ENCODE data around the gene COQ5.
A peak's percentile ranks its signal among the peaks of the same experiment; 100 is the strongest.

COQ5 gene

DNA sequence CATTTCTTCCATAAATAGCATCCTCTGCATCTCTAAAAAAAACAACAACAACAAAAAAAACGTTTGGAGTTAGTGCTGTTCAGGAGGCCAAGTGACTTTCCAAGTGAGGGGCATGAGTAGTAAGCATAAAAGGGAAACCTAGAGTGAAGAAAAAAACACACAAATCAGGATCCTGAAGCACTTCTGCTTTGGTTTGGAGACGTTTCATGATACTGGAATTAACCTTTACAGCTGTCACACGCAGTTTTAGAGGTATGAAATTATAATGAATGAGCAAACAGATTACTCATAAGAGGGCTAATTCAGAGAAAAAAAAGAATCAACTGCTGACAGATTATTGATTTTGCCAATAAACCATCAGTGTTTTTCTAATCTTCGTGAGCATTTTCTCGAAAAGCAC lies 63.2 kb downstream of the COQ5 start:
- peak overlapping the region; percentile 38 for H3K9ac ChIP-seq (ENCODE audit: low read length)
- peaks cover 57% of the 10 kb centered on the region for H3K36me3 ChIP-seq (ENCODE audit: control insufficient read depth, insufficient read depth, low read length, severe bottlenecking)
- no peaks in the 10 kb centered on the region for H3K27me3 ChIP-seq (replicated peaks; ENCODE audit: control insufficient read depth, insufficient read depth, low read length)
- peaks cover 25% of the 10 kb centered on the region for H3K4me1 ChIP-seq (ENCODE audit: control insufficient read depth, insufficient read depth, low read length)
- H3K9me3 ChIP-seq (ENCODE audit: control insufficient read depth, low read length), result no peaks in the 10 kb centered on the region
- DNase-seq (ENCODE audit: low read depth), result no peak
- H3K4me3 ChIP-seq (ENCODE audit: low read length), result no peak overlapping the region

DNA sequence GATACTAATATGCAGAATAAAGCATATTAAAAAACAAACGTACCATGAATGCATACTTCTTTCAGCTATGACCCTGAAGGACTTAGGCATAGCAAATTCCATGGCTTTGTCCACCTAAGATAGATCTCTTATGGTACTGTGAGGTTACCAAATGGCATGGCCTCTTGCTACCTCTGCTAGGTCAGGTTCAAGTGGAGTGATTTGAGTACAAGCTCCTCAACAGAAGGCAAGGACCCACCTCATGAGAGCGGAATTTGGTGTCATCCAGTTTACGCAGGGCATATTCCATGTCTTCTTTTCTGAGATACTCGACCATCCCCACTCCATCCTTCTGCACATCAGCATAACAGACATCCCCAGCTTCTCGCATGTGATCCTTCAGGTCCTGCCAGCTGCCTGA lies 65.2 kb downstream of the COQ5 start:
- Histone ChIP-seq H3K27me3 (replicated peaks; ENCODE audit: control insufficient read depth, insufficient read depth, low read length) (no peaks in the 10 kb centered on the region), H3K4me3 (ENCODE audit: low read length) (no peak overlapping the region), H3K36me3 (ENCODE audit: control insufficient read depth, insufficient read depth, low read length, severe bottlenecking) (peaks cover 73% of the 10 kb centered on the region), H3K9me3 (ENCODE audit: control insufficient read depth, low read length) (no peaks in the 10 kb centered on the region), H3K9ac (ENCODE audit: low read length) (no peak overlapping the region), H3K4me1 (ENCODE audit: control insufficient read depth, insufficient read depth, low read length) (peaks cover 21% of the 10 kb centered on the region)
- DNase-seq (ENCODE audit: low read depth), result no peak

DNA sequence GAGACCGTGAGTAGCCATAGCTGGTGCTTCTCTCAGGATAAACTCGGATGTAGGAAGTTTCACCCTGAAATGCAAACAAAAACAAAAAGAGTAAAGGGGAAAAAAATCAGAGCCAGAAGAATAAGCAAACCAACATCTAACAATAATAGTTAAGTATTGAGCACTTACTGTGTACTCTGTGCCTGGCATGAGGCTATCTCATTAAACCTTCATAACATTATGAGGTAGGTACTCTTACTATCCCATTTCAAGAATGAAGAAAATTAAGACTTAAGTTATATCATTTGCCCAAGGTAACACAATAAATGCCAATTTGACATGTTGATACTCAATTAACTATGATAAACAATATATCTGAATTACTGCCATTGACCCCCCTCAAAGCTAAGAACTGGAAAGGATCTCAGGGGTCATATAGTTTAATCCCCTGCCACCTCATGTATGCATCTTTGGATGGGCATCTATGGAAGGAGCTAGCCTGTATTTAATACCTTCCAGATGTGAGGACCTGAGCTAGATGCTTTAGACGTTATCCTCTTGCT lies 66.8 kb downstream of the COQ5 start:
- Histone ChIP-seq H3K4me3 (ENCODE audit: low read length) (no peak overlapping the region), H3K36me3 (ENCODE audit: control insufficient read depth, insufficient read depth, low read length, severe bottlenecking) (peaks cover 86% of the 10 kb centered on the region), H3K27me3 (replicated peaks; ENCODE audit: control insufficient read depth, insufficient read depth, low read length) (no peaks in the 10 kb centered on the region), H3K9ac (ENCODE audit: low read length) (no peak overlapping the region), H3K9me3 (ENCODE audit: control insufficient read depth, low read length) (no peaks in the 10 kb centered on the region), H3K4me1 (ENCODE audit: control insufficient read depth, insufficient read depth, low read length) (peaks cover 12% of the 10 kb centered on the region)
- no peak for DNase-seq (ENCODE audit: low read depth)

GRCh38 chr12:120460157-120460556 lies 68.8 kb downstream of the COQ5 start:
- Histone ChIP-seq H3K4me3 (ENCODE audit: low read length) (no peak overlapping the region), H3K4me1 (ENCODE audit: control insufficient read depth, insufficient read depth, low read length) (no peaks in the 10 kb centered on the region), H3K9ac (ENCODE audit: low read length) (no peak overlapping the region), H3K27me3 (replicated peaks; ENCODE audit: control insufficient read depth, insufficient read depth, low read length) (no peaks in the 10 kb centered on the region), H3K9me3 (ENCODE audit: control insufficient read depth, low read length) (no peaks in the 10 kb centered on the region), H3K36me3 (ENCODE audit: control insufficient read depth, insufficient read depth, low read length, severe bottlenecking) (peaks cover 87% of the 10 kb centered on the region)
- DNase-seq (ENCODE audit: low read depth), result no peak

GRCh38 chr12:120457133-120457532 lies 71.8 kb downstream of the COQ5 start:
- no peak for DNase-seq (ENCODE audit: low read depth)

GRCh38 chr12:120455302-120455701 lies 73.7 kb downstream of the COQ5 start:
- Histone ChIP-seq H3K9me3 (ENCODE audit: control insufficient read depth, low read length) (no peaks in the 10 kb centered on the region), H3K4me3 (ENCODE audit: low read length) (no peak overlapping the region), H3K27me3 (replicated peaks; ENCODE audit: control insufficient read depth, insufficient read depth, low read length) (no peaks in the 10 kb centered on the region), H3K36me3 (ENCODE audit: control insufficient read depth, insufficient read depth, low read length, severe bottlenecking) (peaks cover 65% of the 10 kb centered on the region), H3K9ac (ENCODE audit: low read length) (no peak overlapping the region), H3K4me1 (ENCODE audit: control insufficient read depth, insufficient read depth, low read length) (no peaks in the 10 kb centered on the region)
- DNase-seq (ENCODE audit: low read depth), result no peak

More at GRCh38 chr12:120457133-120457532, 71.8 kb downstream of the COQ5 start:
- H3K36me3 ChIP-seq (ENCODE audit: control insufficient read depth, insufficient read depth, low read length, severe bottlenecking), result peaks cover 75% of the 10 kb centered on the region
- H3K9me3 ChIP-seq (ENCODE audit: control insufficient read depth, low read length), result no peaks in the 10 kb centered on the region
- no peak overlapping the region for H3K4me3 ChIP-seq (ENCODE audit: low read length)
- H3K27me3 ChIP-seq (replicated peaks; ENCODE audit: control insufficient read depth, insufficient read depth, low read length), result no peaks in the 10 kb centered on the region
- H3K4me1 ChIP-seq (ENCODE audit: control insufficient read depth, insufficient read depth, low read length), result no peaks in the 10 kb centered on the region
- H3K9ac ChIP-seq (ENCODE audit: low read length), result no peak overlapping the region

DNA sequence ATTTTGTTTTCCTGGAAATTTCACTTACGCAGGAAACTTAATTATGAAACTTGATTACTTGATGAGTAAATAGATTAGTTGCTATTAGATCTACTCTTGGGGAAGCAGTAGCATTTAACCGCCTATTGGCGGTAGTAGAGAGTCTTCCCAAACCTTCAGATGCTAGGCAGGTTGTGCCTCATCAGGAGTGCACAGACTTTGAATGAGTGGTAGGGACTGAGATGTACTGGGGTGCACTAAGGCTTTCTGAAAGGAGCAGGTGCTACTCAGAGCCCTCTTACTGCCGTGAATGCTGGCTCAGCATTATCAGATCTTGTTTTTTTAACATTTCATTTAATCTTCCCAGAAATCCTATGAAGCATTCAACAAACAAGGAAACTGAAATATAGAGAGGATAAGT lies 75.0 kb downstream of the COQ5 start:
- Histone ChIP-seq H3K9me3 (ENCODE audit: control insufficient read depth, low read length) (no peaks in the 10 kb centered on the region), H3K36me3 (ENCODE audit: control insufficient read depth, insufficient read depth, low read length, severe bottlenecking) (peaks cover 58% of the 10 kb centered on the region), H3K27me3 (replicated peaks; ENCODE audit: control insufficient read depth, insufficient read depth, low read length) (no peaks in the 10 kb centered on the region), H3K9ac (ENCODE audit: low read length) (no peak overlapping the region), H3K4me3 (ENCODE audit: low read length) (no peak overlapping the region), H3K4me1 (ENCODE audit: control insufficient read depth, insufficient read depth, low read length) (no peaks in the 10 kb centered on the region)
- DNase-seq (ENCODE audit: low read depth), result peak; percentile 47
